B cell (primary cell): ENCODE measurements around the gene LTBP3. TPM values are rescaled to one million over a fixed set of nuclear protein-coding genes. Genes with fewer than 3 reads are reported as not detected.
"Not testable (repeated sequence)": the region's sequence is repeated elsewhere in the genome, so short reads cannot be mapped to it uniquely, and the experiment has no call there.

Source experiments
- ATAC-seq: fragments of 200-7000 bp; cut with Tn5 transposase; one replicate; pipeline ENCODE4 v1.10.0; 2021; ENCODE audit warnings: low read depth, mild to moderate bottlenecking, moderate number of reproducible peaks, moderate library complexity
- CTCF ChIA-PET: fragments of 350-600 bp; sonication (Branson Sonifier 250); formaldehyde crosslinking; loops from one replicate; lab custom pipeline; 2021; ENCODE audit warnings: antibody characterized with exemption, inconsistent platforms; lab: Charles Lee
- POLR2A ChIA-PET: fragments of 350-600 bp; sonication (Branson Sonifier 250); formaldehyde crosslinking; loops from one replicate; lab custom pipeline; 2021; ENCODE audit warnings: antibody characterized with exemption; lab: Charles Lee
- DNase-seq: peaks from one replicate; pipeline ENCODE4 v3.0.0; 2013
- H2AFZ ChIP-seq: 2 replicates; pipeline ENCODE4 v1.6.1; 2012; ENCODE audit warnings: mild to moderate bottlenecking, low read depth, low read length; ENCODE audit not compliant: insufficient read depth, poor library complexity, severe bottlenecking
- H3K27ac ChIP-seq, 2 donors: 1 replicate in 1 of 2; 2 replicates in 1 of 2; pipeline ENCODE4 v1.5.1; 2012 to 2013; ENCODE audit warnings: low read length in 2 of 2, mild to moderate bottlenecking in 2 of 2, moderate library complexity in 1 of 2
- H3K27me3 ChIP-seq, 4 experiments: fragments of 200-600 bp in 1 of 4; sonication (generic) in 1 of 4; replicated peaks in 1 of 4; 1 replicate in 2 of 4; 2 replicates in 2 of 4; pipeline versions ENCODE4 v1.6.1 to v1.7.0; 2013 to 2016; ENCODE audit warnings: low read length in 3 of 4, mild to moderate bottlenecking in 2 of 4, mixed read lengths in 1 of 4, moderate library complexity in 1 of 4; ENCODE audit not compliant: insufficient read depth in 4 of 4, control insufficient read depth in 3 of 4; ENCODE audit errors: control extremely low read depth in 1 of 4
- H3K36me3 ChIP-seq, 2 experiments: replicated peaks in 1 of 2; 1 replicate in 1 of 2; 2 replicates in 1 of 2; pipeline versions ENCODE4 v1.6.1 to v1.7.1; 2013; ENCODE audit warnings: low read length in 1 of 2; ENCODE audit not compliant: insufficient read depth in 2 of 2, control insufficient read depth in 1 of 2; ENCODE audit errors: control extremely low read depth in 1 of 2, extremely low read depth in 1 of 2
- H3K4me1 ChIP-seq, 2 donors: fragments of 200-600 bp in 1 of 2; sonication (generic) in 1 of 2; 1 replicate in 1 of 2; 2 replicates in 1 of 2; pipeline versions ENCODE4 v1.5.1 to v1.6.1; 2013 to 2017; ENCODE audit warnings: low read length in 2 of 2; ENCODE audit not compliant: control insufficient read depth in 2 of 2, insufficient read depth in 2 of 2
- H3K4me2 ChIP-seq: replicated peaks from 2 replicates; pipeline ENCODE3; 2012; ENCODE audit warnings: mild to moderate bottlenecking, low read depth, low read length; ENCODE audit not compliant: poor library complexity, severe bottlenecking
- H3K4me3 ChIP-seq, 5 experiments: fragments of 200-600 bp in 1 of 5; sonication (generic) in 1 of 5; 1 replicate in 3 of 5; 2 replicates in 2 of 5; pipeline versions ENCODE4 v1.5.1 to v1.7.0; 2011 to 2016; ENCODE audit warnings: low read length in 4 of 5, mild to moderate bottlenecking in 4 of 5, low read depth in 2 of 5, control low read depth in 1 of 5, moderate library complexity in 1 of 5; ENCODE audit not compliant: insufficient read depth in 1 of 5; ENCODE audit errors: control extremely low read depth in 1 of 5, extremely low read depth in 1 of 5
- H3K79me2 ChIP-seq: fragments of 200-600 bp; sonication (generic); one replicate; pipeline ENCODE4 v1.6.0; 2016; ENCODE audit warnings: low read length; ENCODE audit not compliant: control insufficient read depth, insufficient read depth
- H3K9ac ChIP-seq: fragments of 200-600 bp; sonication (generic); 2 replicates; pipeline ENCODE4 v1.6.1; 2017; ENCODE audit warnings: mild to moderate bottlenecking, low read length, moderate library complexity
- H3K9me3 ChIP-seq, 3 donors: one replicate each; pipeline versions ENCODE4 v1.6.1 to v1.7.1; 2013; ENCODE audit warnings: low read length in 2 of 3; ENCODE audit not compliant: control insufficient read depth in 2 of 3, insufficient read depth in 1 of 3; ENCODE audit errors: control extremely low read depth in 1 of 3
- H4K20me1 ChIP-seq: 2 replicates; pipeline ENCODE4 v1.6.0; 2012; ENCODE audit warnings: mild to moderate bottlenecking, low read length; ENCODE audit not compliant: insufficient read depth, control insufficient read depth, poor library complexity, severe bottlenecking
- H3K27ac Mint-ChIP-seq: one replicate; pipeline ENCODE4 v1.8.0; 2021; ENCODE audit warnings: mixed read lengths
- H3K27me3 Mint-ChIP-seq: one replicate; pipeline ENCODE4 v1.8.0; 2021; ENCODE audit warnings: mixed read lengths
- H3K4me1 Mint-ChIP-seq: one replicate; pipeline ENCODE4 v1.8.0; 2021; ENCODE audit warnings: mixed read lengths
- H3K4me3 Mint-ChIP-seq: one replicate; pipeline ENCODE4 v1.8.0; 2021; ENCODE audit warnings: mixed read lengths
- H3K9me3 Mint-ChIP-seq: one replicate; pipeline ENCODE4 v1.8.0; 2022; ENCODE audit warnings: mixed read lengths; ENCODE audit not compliant: insufficient read depth
- CTCF ChIP-seq: fragments of 200-600 bp; IDR thresholded peaks from one replicate; pipeline ENCODE4 v1.8.0; 2022; ENCODE audit warnings: antibody characterized with exemption, mild to moderate bottlenecking
- EZH2 ChIP-seq: IDR thresholded peaks from 2 replicates; pipeline ENCODE4 v1.6.1; 2012; ENCODE audit warnings: borderline replicate concordance, low read depth, mild to moderate bottlenecking, moderate library complexity, low read length; ENCODE audit not compliant: insufficient read depth, poor library complexity, severe bottlenecking
- WGBS: methylation state at CpG from one replicate; pipeline ENCODE4 v1.1.5; 2013; ENCODE audit warnings: missing lambda C conversion rate; ENCODE audit not compliant: insufficient coverage; 5-methylcytosine and 5-hydroxymethylcytosine counted together
- intact Hi-C: fragments of 100-400 bp; cut with micrococcal nuclease; formaldehyde crosslinking; loops from one replicate; pipeline ENCODE4 v1.10.0; 2022
- polyA plus RNA-seq: library from polyadenylated mRNA; depleted of rRNA; stranded (reverse); fragments of >200 nt; gene quantifications from 2 replicates; pipeline ENCODE4 v1.2.3, GENCODE V29; 2012
- total RNA-seq, 2 donors: library from RNA; stranded (reverse); fragments of 120-200 nt in 1 of 2; gene quantifications; 1 replicate in 1 of 2; 2 replicates in 1 of 2; pipeline versions ENCODE4 v1.2.3 to v1.2.4, GENCODE V29; 2013 to 2022

Gene LTBP3
- total and polyA plus RNA-seq, 2 donors (not counting 1 experiment from before 2014, with no cell fraction given) = 65.1 to 69.0 TPM

DNA sequence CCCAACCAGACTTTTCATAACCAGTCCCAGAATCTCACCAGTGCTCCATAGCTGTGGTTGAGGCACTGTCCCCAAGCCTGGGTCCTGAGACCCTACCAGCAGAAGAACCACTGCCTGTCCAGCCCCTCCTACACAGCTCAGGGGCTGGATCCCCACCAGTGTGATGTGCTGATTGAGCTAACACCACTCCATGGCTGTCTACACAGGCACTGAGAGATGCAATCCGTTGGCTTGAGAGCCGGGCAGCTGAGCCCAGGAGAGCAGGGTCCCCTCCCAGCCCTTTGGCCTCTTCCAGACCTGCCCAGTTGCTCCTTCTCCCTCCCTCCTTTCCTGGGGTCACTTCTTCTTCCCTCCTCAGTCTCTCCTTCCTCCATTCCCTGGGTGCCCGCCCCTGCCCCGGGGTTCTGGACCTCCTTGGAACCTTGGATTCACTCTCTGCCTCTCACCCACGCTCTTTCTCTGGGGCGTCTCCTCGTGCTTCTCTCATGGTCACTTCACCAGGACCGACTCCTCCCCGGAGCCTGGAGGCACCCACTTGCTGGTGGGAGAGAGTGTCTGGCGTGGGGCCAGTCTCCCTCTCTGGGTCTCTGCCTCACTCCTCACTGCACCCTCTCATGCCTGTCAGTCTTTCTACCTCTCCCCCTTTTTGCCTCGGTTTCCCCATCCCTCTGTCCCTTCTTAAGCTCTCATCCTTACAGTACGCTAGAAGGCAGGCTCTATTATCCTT is 34.0 kb downstream of the LTBP3 start:
- Mint-ChIP-seq H3K4me3 (peak overlapping the region; percentile 80), H3K27me3 (no peaks in the 10 kb centered on the region), H3K4me1 (peaks cover 39% of the 10 kb centered on the region), H3K9me3 (no peaks in the 10 kb centered on the region), H3K27ac (peak overlapping the region; percentile 88)
- peak overlapping the region; percentile 69 for H3K4me2 ChIP-seq
- H3K79me2 ChIP-seq = peaks cover 37% of the 10 kb centered on the region
- ATAC-seq = peak; percentile 6
- no peak for DNase-seq
- H3K4me1 ChIP-seq = peaks cover 39 to 41% of the 10 kb centered on the region in 2 donors
- CTCF ChIA-PET = interaction anchor here (0.5 to 2.1 kb wide), 7 partner anchors 8 to 161 kb away, joined by 3 to 14 read pairs (median 4); partner anchors contain the start of gene FAM89B
- H4K20me1 ChIP-seq = peaks cover 20% of the 10 kb centered on the region
- H3K36me3 ChIP-seq = peaks cover 0 to 11% of the 10 kb centered on the region in 2 experiments
- intact Hi-C loops = loop anchor here (2.0 to 10.0 kb wide), 2 partner anchors 17 to 479 kb away; partner anchors contain the start of gene SAC3D1
- no peaks in the 10 kb centered on the region for H3K27me3 ChIP-seq
- peak overlapping the region; percentile 53 to 63 for H3K27ac ChIP-seq
- no peaks in the 10 kb centered on the region for H3K9me3 ChIP-seq
- POLR2A ChIA-PET = interaction anchor here (0.6 to 2.2 kb wide), 10 partner anchors 12 to 190 kb away, joined by 3 to 16 read pairs (median 5); partner anchors contain the start of genes DPF2 and ZNRD2
- H3K4me3 ChIP-seq = peak overlapping the region in 3 of 5 experiments; percentile 6 to 33 (median 25)
- peak overlapping the region; percentile 47 for H3K9ac ChIP-seq
- peak overlapping the region; percentile 17 for H2AFZ ChIP-seq
- no peak for TF ChIP-seq CTCF
- no peak for TF ChIP-seq EZH2
- 66% methylated on average over 6 of the region's 12 CpGs for WGBS

DNA sequence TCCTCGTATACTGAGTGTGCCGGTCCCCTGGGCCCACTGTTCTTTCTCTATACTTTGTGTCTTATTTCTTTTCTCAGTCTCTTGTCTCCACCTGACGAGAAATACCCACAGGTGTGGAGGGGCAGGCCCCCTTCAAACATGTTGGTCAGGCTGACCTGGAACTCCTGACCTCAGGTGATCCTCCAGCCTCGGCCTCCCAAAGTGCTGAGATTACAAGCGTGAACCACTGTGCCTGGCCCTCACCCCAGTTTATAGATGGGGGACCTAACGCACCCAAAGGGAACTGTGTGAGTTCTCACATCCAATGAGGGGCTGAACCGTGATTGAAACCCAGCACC is 34.6 kb downstream of the LTBP3 start:
- peak overlapping the region; percentile 88 for H3K27ac Mint-ChIP-seq
- Histone ChIP-seq H2AFZ (peak overlapping the region; percentile 12), H3K9ac (peak overlapping the region; percentile 47), H3K79me2 (peaks cover 32% of the 10 kb centered on the region), H4K20me1 (peaks cover 20% of the 10 kb centered on the region), H3K4me2 (peak overlapping the region; percentile 69), H3K4me1 (peaks cover 39 to 41% of the 10 kb centered on the region in 2 donors), H3K36me3 (peaks cover 0 to 11% of the 10 kb centered on the region in 2 experiments), H3K4me3 (peak overlapping the region in 2 of 5 experiments; percentile 30 to 43), H3K27ac (peak overlapping the region; percentile 53 to 63)
- H3K9me3 ChIP-seq, H3K9me3 Mint-ChIP-seq, H3K27me3 ChIP-seq, DNase-seq, ATAC-seq, H3K27me3 Mint-ChIP-seq: not testable (repeated sequence)
- POLR2A ChIA-PET = interaction anchor here (1.9 to 2.2 kb wide), 2 partner anchors 17 to 25 kb away, joined by 7 to 16 read pairs; no protein-coding TSS in a partner anchor
- WGBS = 52% methylated on average over 7 of the region's 7 CpGs
- peaks cover 39% of the 10 kb centered on the region for H3K4me1 Mint-ChIP-seq
- CTCF ChIA-PET = interaction anchor here (0.5 to 1.6 kb wide), 3 partner anchors 15 to 161 kb away, joined by 3 to 5 read pairs (median 3); no protein-coding TSS in a partner anchor
- intact Hi-C loops = loop anchor here (10.0 kb wide), 1 partner anchor 479 kb away; the partner anchor contains the start of gene SAC3D1
- peak overlapping the region; percentile 80 for H3K4me3 Mint-ChIP-seq

DNA sequence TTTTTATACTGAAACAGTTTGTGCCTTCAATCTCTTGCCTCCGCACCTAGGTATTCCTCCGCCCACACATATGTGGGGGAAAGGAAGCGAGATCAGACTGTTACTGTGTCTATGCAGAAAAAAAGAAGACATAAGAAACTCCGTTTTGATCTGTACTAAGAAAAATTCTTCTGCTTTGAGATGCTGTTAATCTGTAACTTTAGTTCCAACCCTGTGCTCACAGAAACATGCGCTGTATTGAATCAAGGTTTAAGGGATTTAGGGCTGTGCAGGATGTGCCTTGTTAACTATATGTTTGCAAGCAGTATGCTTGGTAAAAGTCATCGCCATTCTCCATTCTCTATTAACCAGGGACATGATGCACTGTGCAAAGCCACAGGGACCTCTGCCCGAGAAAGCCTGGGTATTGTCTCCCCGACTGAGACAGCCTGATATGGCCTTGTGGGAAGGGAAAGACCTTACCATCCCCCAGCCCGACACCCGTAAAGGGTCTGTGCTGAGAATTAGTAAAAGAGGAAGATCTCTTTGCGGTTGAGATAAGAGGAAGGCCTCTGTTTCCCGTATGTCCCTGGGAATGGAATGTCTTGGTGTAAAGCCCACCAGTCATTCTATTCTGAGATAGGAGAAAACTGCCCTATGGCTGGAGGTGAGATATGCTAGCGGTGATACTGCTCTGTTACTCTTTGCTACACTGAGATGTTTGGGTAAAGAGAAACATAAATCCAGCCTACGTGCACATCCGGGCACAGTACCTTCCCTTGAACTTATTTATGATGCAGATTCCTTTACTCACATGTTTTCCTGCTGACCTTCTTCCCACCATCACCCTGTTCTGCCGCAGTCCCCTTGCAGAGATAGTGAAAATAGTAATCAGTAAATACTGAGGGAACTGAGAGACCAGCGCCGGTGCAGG is 35.2 kb downstream of the LTBP3 start:
- H3K9me3 Mint-ChIP-seq, POLR2A ChIA-PET, H3K27me3 Mint-ChIP-seq, H3K27me3 ChIP-seq, ATAC-seq, H3K9me3 ChIP-seq: not testable (repeated sequence)
- Histone ChIP-seq H3K4me2 (peak overlapping the region; percentile 69), H4K20me1 (peaks cover 20% of the 10 kb centered on the region), H3K4me3 (peak overlapping the region; percentile 13 to 43 (median 30)), H2AFZ (peak overlapping the region; percentile 12), H3K9ac (peak overlapping the region; percentile 47), H3K79me2 (peaks cover 26% of the 10 kb centered on the region), H3K27ac (peak overlapping the region; percentile 53 to 63), H3K36me3 (peaks cover 0 to 10% of the 10 kb centered on the region in 2 experiments), H3K4me1 (peaks cover 39 to 41% of the 10 kb centered on the region in 2 donors)
- peak; percentile 65 for DNase-seq
- Mint-ChIP-seq H3K4me3 (peak overlapping the region; percentile 80), H3K27ac (peak overlapping the region; percentile 88), H3K4me1 (peaks cover 39% of the 10 kb centered on the region)
- CTCF ChIA-PET = interaction anchor here (1.6 kb wide), 1 partner anchor 107 kb away, joined by 5 read pairs; no protein-coding TSS in a partner anchor
- intact Hi-C loops = loop anchor here (10.0 kb wide), 1 partner anchor 478 kb away; the partner anchor contains the start of gene SAC3D1
- 0% methylated on average over 4 of the region's 18 CpGs for WGBS
